ENCODE data around the gene TIMM22. TPM values are rescaled to one million over a fixed set of nuclear protein-coding genes. Genes with fewer than 3 reads are reported as not detected.

Gene TIMM22
- total and polyA plus RNA-seq, 2 of the 13 experiments (the other 11 are each of a cell fraction or from before 2014, with no cell fraction given), result 6.2 to 15.5 TPM

GRCh38 chr17:1029922-1030644 lies 33.2 kb downstream of the TIMM22 start:
- no peak overlapping the region for H3K4me2 ChIP-seq (ENCODE audit: low read depth, low read length)
- CTCF ChIA-PET (ENCODE audit: low intra/inter-chr PET ratio, low total read pairs), result no interaction called here
- no peaks in the 10 kb centered on the region for H3K27me3 ChIP-seq (ENCODE audit: control insufficient read depth in 1 of 2, insufficient read depth in 2 of 2, low read length in 2 of 2)
- H3K36me3 ChIP-seq (replicated peaks in 1 of 2; ENCODE audit: control insufficient read depth in 1 of 2, insufficient read depth in 2 of 2, low read length in 2 of 2), result 0 out of 5 replicates have a peak, but pooled peaks cover 0 to 1% of the 10 kb centered on the region in 2 experiments
- TF ChIP-seq, protein P1, sequence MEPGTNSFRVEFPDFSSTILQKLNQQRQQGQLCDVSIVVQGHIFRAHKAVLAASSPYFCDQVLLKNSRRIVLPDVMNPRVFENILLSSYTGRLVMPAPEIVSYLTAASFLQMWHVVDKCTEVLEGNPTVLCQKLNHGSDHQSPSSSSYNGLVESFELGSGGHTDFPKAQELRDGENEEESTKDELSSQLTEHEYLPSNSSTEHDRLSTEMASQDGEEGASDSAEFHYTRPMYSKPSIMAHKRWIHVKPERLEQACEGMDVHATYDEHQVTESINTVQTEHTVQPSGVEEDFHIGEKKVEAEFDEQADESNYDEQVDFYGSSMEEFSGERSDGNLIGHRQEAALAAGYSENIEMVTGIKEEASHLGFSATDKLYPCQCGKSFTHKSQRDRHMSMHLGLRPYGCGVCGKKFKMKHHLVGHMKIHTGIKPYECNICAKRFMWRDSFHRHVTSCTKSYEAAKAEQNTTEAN (CRISPR knock-in tag; conservative IDR thresholded peaks at IDR 0.05), result no peak
- no peak for TF ChIP-seq SIN3B (IDR thresholded peaks at IDR 0.05; ENCODE audit: low read length)
- TF ChIP-seq ZNF326 (CRISPR knock-in tag; IDR thresholded peaks at IDR 0.05; ENCODE audit: borderline replicate concordance), result no peak
- TF ChIP-seq, protein P2, sequence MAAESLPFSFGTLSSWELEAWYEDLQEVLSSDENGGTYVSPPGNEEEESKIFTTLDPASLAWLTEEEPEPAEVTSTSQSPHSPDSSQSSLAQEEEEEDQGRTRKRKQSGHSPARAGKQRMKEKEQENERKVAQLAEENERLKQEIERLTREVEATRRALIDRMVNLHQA (CRISPR knock-in tag; IDR thresholded peaks at IDR 0.05), result no peak
- no peak for TF ChIP-seq ZEB1 (IDR thresholded peaks at IDR 0.05; ENCODE audit: insufficient replicate concordance, low read depth)
- no peak for TF ChIP-seq ZNF800 (CRISPR knock-in tag; IDR thresholded peaks at IDR 0.05)
- TF ChIP-seq SOX6 (IDR thresholded peaks at IDR 0.05), result no peak
- no peak for TF ChIP-seq SOX6 (CRISPR knock-in tag; IDR thresholded peaks at IDR 0.05)
- no peak for TF ChIP-seq FOSL1 (CRISPR knock-in tag; IDR thresholded peaks at IDR 0.05; ENCODE audit: borderline replicate concordance)
- TF ChIP-seq MTA1 (CRISPR knock-in tag; IDR thresholded peaks at IDR 0.05; ENCODE audit: borderline replicate concordance), result no peak
- no peak for TF ChIP-seq ZNF839 (CRISPR knock-in tag; IDR thresholded peaks at IDR 0.05; ENCODE audit: borderline replicate concordance)
- no peak for TF ChIP-seq TCF7L2 (IDR thresholded peaks at IDR 0.05; ENCODE audit: low read depth, low read length)
- TF ChIP-seq ZBTB1 (CRISPR knock-in tag; IDR thresholded peaks at IDR 0.05; ENCODE audit: borderline replicate concordance), result no peak
- H3K9me3 ChIP-seq (ENCODE audit: low read length), result no peaks in the 10 kb centered on the region
- H3K9ac ChIP-seq (ENCODE audit: insufficient read depth, low read depth, low read length), result no peak overlapping the region
- no peaks in the 10 kb centered on the region for H3K4me1 ChIP-seq (ENCODE audit: insufficient read depth, low read length)
- in situ Hi-C loops (cut with HindIII; ENCODE audit: extremely low pct_ligation_motif_present, low pct_unique_long_range_greater_than_20kb), result no loop called here
- 80% methylated on average over 11 of the region's 20 CpGs for WGBS (ENCODE audit: low lambda C conversion rate)
- H4K20me1 ChIP-seq (ENCODE audit: insufficient read depth, low read length), result no peaks in the 10 kb centered on the region
- FAIRE-seq (no peak), DNase-seq (ENCODE audit: low spot score) (no peak), ATAC-seq (no peak)
- H3K27ac ChIP-seq (ENCODE audit: extremely low read length, insufficient read depth, low read length), result no peak overlapping the region
- no peak overlapping the region for H2AFZ ChIP-seq (ENCODE audit: low read length)
- H3K79me2 ChIP-seq (ENCODE audit: insufficient read depth, low read length), result no peaks in the 10 kb centered on the region
- intact Hi-C loops (cut with micrococcal nuclease; ENCODE audit: unreplicated experiment), result no loop called here
- POLR2A ChIA-PET, result no interaction called here
- BruUV-seq (replicated peaks), result no TSS peak
- H3K4me3 ChIP-seq (replicated peaks in 1 of 3; ENCODE audit: insufficient read depth in 1 of 3, low read depth in 2 of 3, low read length in 3 of 3), result no peak overlapping the region
